A673 (cell line): ENCODE measurements around the gene HEBP1. TPM values are rescaled to one million over a fixed set of nuclear protein-coding genes. Genes with fewer than 3 reads are reported as not detected.

Source experiments
- BruUV-seq: library from RNA; stranded (reverse); fragments of 400-500 nt; replicated peaks from 2 replicates; lab custom pipeline; 2021; lab: Mats Ljungman, UMichigan
- CTCF ChIA-PET: fragments of 300-600 bp; sonication (Branson Sonifier 250); formaldehyde crosslinking; loops from one replicate; lab custom pipeline; 2022; ENCODE audit warnings: antibody characterized with exemption; lab: Charles Lee
- POLR2A ChIA-PET: fragments of 300-600 bp; sonication (Branson Sonifier 250); formaldehyde crosslinking; loops from one replicate; lab custom pipeline; 2022; ENCODE audit warnings: antibody characterized with exemption; ENCODE audit not compliant: low non-redundant PET; lab: Charles Lee
- DNase-seq: peaks from one replicate; pipeline ENCODE4 v3.0.0-alpha.2; 2015; ENCODE audit warnings: low spot score
- H3K27ac ChIP-seq: fragments of 200-600 bp; sonication (generic); 2 replicates; pipeline ENCODE4 v1.5.1; 2016; ENCODE audit warnings: mixed run types, low read depth, mild to moderate bottlenecking, mixed read lengths, antibody characterized with exemption, low read length; ENCODE audit not compliant: poor library complexity, severe bottlenecking
- H3K27me3 ChIP-seq: fragments of 200-600 bp; sonication (generic); replicated peaks from 2 replicates; pipeline ENCODE4 v1.6.1; 2017; ENCODE audit warnings: mixed run types, low read depth, mild to moderate bottlenecking, mixed read lengths, antibody characterized with exemption, low read length; ENCODE audit not compliant: insufficient read depth, poor library complexity
- H3K36me3 ChIP-seq: fragments of 200-600 bp; sonication (generic); 2 replicates; pipeline ENCODE4 v1.6.1; 2016; ENCODE audit warnings: mixed run types, mild to moderate bottlenecking, mixed read lengths, antibody characterized with exemption, low read length; ENCODE audit not compliant: insufficient read depth, poor library complexity, severe bottlenecking
- H3K4me1 ChIP-seq: fragments of 200-600 bp; sonication (generic); 2 replicates; pipeline ENCODE4 v1.6.1; 2017; ENCODE audit warnings: mixed run types, mild to moderate bottlenecking, mixed read lengths, antibody characterized with exemption, low read length; ENCODE audit not compliant: insufficient read depth, poor library complexity, severe bottlenecking
- H3K4me3 ChIP-seq: fragments of 200-600 bp; sonication (generic); 2 replicates; pipeline ENCODE4 v1.5.1; 2016; ENCODE audit warnings: low read depth, mixed run types, mild to moderate bottlenecking, mixed read lengths, low read length; ENCODE audit not compliant: poor library complexity, severe bottlenecking
- H3K9me3 ChIP-seq: fragments of 200-600 bp; sonication (generic); 2 replicates; pipeline ENCODE4 v1.6.1; 2016; ENCODE audit warnings: mixed run types, low read depth, mild to moderate bottlenecking, mixed read lengths, antibody characterized with exemption, low read length; ENCODE audit not compliant: poor library complexity, severe bottlenecking
- EZH2 ChIP-seq: fragments of 200-600 bp; sonication (generic); IDR thresholded peaks from 2 replicates; pipeline ENCODE4 v1.6.1; 2017; ENCODE audit warnings: borderline replicate concordance, low read depth, mild to moderate bottlenecking, mixed read lengths, antibody characterized with exemption, low read length; ENCODE audit not compliant: poor library complexity, severe bottlenecking
- intact Hi-C: fragments of 100-400 bp; cut with micrococcal nuclease; formaldehyde crosslinking; loops from one replicate; pipeline ENCODE4 v1.10.0; 2022; ENCODE audit not compliant: unreplicated experiment
- total RNA-seq: library from RNA; stranded (reverse); gene quantifications from 2 replicates; pipeline ENCODE4 v1.2.3, GENCODE V29; 2021
- TF ChIP-seq, protein P1 (sequence below): fragments of 300-800, 200-600 bp; sonication (generic); conservative IDR thresholded peaks from 2 replicates; pipeline ENCODE4 v1.5.1; 2017; ENCODE audit warnings: low read depth, mild to moderate bottlenecking, antibody characterized with exemption, low read length, moderate library complexity, mixed read lengths

HEBP1 gene
- total RNA-seq, 1 experiment from 2014 or later, result 28.1 TPM

DNA sequence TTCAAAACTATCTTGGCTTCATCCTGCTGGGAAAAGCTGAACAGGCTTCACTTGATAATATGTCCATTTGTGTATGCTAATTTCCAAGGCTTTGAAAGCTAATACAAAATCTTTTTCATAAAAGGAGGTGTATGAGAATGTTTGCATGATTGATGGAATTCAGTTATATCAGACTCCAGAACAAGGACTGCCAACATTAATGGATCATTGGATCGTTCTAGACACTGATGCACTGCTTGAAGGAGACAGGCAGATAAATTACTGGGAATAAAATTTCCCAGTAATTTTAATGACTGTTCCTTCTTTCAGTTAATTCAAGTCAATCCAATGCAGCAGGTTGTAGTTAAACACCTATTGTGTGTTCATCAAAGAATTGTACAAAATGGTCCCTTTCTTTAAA is 48.6 kb downstream of the HEBP1 start:
- no peak overlapping the region for H3K27ac ChIP-seq
- ChIA-PET POLR2A (no interaction called here), CTCF (no interaction called here)
- no peaks in the 10 kb centered on the region for H3K36me3 ChIP-seq
- DNase-seq, result no peak
- intact Hi-C loops, result no loop called here
- no peak overlapping the region for H3K4me3 ChIP-seq
- no peaks in the 10 kb centered on the region for H3K9me3 ChIP-seq
- no peaks in the 10 kb centered on the region for H3K4me1 ChIP-seq
- no TSS peak for BruUV-seq
- TF ChIP-seq, protein P1, sequence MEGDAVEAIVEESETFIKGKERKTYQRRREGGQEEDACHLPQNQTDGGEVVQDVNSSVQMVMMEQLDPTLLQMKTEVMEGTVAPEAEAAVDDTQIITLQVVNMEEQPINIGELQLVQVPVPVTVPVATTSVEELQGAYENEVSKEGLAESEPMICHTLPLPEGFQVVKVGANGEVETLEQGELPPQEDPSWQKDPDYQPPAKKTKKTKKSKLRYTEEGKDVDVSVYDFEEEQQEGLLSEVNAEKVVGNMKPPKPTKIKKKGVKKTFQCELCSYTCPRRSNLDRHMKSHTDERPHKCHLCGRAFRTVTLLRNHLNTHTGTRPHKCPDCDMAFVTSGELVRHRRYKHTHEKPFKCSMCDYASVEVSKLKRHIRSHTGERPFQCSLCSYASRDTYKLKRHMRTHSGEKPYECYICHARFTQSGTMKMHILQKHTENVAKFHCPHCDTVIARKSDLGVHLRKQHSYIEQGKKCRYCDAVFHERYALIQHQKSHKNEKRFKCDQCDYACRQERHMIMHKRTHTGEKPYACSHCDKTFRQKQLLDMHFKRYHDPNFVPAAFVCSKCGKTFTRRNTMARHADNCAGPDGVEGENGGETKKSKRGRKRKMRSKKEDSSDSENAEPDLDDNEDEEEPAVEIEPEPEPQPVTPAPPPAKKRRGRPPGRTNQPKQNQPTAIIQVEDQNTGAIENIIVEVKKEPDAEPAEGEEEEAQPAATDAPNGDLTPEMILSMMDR, result no peak
- no peak for TF ChIP-seq EZH2
- H3K27me3 ChIP-seq, result no peaks in the 10 kb centered on the region

GRCh38 chr12:12947902-12948301 is 52.2 kb downstream of the HEBP1 start:
- no peak overlapping the region for H3K27ac ChIP-seq
- TF ChIP-seq, protein P1, result no peak
- TF ChIP-seq EZH2, result no peak
- intact Hi-C loops, result no loop called here
- no peaks in the 10 kb centered on the region for H3K36me3 ChIP-seq
- ChIA-PET POLR2A (no interaction called here), CTCF (no interaction called here)
- BruUV-seq, result no TSS peak
- H3K27me3 ChIP-seq, result no peaks in the 10 kb centered on the region
- H3K4me3 ChIP-seq, result no peak overlapping the region
- H3K9me3 ChIP-seq, result no peaks in the 10 kb centered on the region
- DNase-seq, result no peak
- no peaks in the 10 kb centered on the region for H3K4me1 ChIP-seq

- ChIA-PET POLR2A (no interaction called here), CTCF (no interaction called here)
- no peaks in the 10 kb centered on the region for H3K4me1 ChIP-seq
- H3K27me3 ChIP-seq, result no peaks in the 10 kb centered on the region
- no peaks in the 10 kb centered on the region for H3K36me3 ChIP-seq
- no peaks in the 10 kb centered on the region for H3K9me3 ChIP-seq
- no TSS peak for BruUV-seq
- TF ChIP-seq EZH2, result no peak
- TF ChIP-seq, protein P1, result no peak
- no peak overlapping the region for H3K4me3 ChIP-seq
- H3K27ac ChIP-seq, result no peak overlapping the region
- intact Hi-C loops, result no loop called here
- DNase-seq, result no peak
Measured at GRCh38 chr12:12946686-12947355, 53.2 kb downstream of the HEBP1 start.
